Astrocyte (in vitro differentiated cells and primary cell): ENCODE measurements around the gene VPS13D. TPM values are rescaled to one million over a fixed set of nuclear protein-coding genes. Genes with fewer than 3 reads are reported as not detected.
"Not testable (repeated sequence)": the region's sequence is repeated elsewhere in the genome, so short reads cannot be mapped to it uniquely, and the experiment has no call there.

Source experiments
- DNase-seq: peaks from one replicate; pipeline ENCODE4 v3.0.0-alpha.2; 2010; ENCODE audit warnings: low read depth
- FAIRE-seq: peaks from 2 replicates; lab custom pipeline; 2011; peaks lifted over from hg19 to GRCh38; lab: Jason Lieb, UNC
- H2AFZ ChIP-seq: 2 replicates; pipeline ENCODE4 v1.6.0; 2012; ENCODE audit warnings: low read depth, low read length, inconsistent platforms
- H3K27ac ChIP-seq: 2 replicates; pipeline ENCODE4 v1.5.1; 2011; ENCODE audit warnings: low read depth, low read length, inconsistent platforms
- H3K27me3 ChIP-seq: 2 replicates; pipeline ENCODE4 v1.6.0; 2011; ENCODE audit warnings: low read length, inconsistent platforms; ENCODE audit not compliant: insufficient read depth
- H3K36me3 ChIP-seq: 2 replicates; pipeline ENCODE4 v1.5.1; 2011; ENCODE audit warnings: low read length, inconsistent platforms; ENCODE audit not compliant: insufficient read depth
- H3K4me1 ChIP-seq: 2 replicates; pipeline ENCODE4 v1.5.1; 2011; ENCODE audit warnings: low read length, inconsistent platforms; ENCODE audit not compliant: insufficient read depth
- H3K4me2 ChIP-seq: 2 replicates; pipeline ENCODE4 v1.6.0; 2012; ENCODE audit warnings: low read length, inconsistent platforms
- H3K4me3 ChIP-seq: 2 replicates; pipeline ENCODE4 v1.5.1; 2011; ENCODE audit warnings: low read depth, mild to moderate bottlenecking, low read length, inconsistent platforms; ENCODE audit not compliant: insufficient read depth
- H3K79me2 ChIP-seq: 2 replicates; pipeline ENCODE4 v1.6.0; 2012; ENCODE audit warnings: mild to moderate bottlenecking, low read length, inconsistent platforms; ENCODE audit not compliant: insufficient read depth
- H3K9ac ChIP-seq: 2 replicates; pipeline ENCODE4 v1.6.0; 2012; ENCODE audit warnings: mild to moderate bottlenecking, low read length, inconsistent platforms
- H3K9me3 ChIP-seq: 2 replicates; pipeline ENCODE4 v1.5.1; 2012; ENCODE audit warnings: low read depth, mild to moderate bottlenecking, low read length, inconsistent platforms; ENCODE audit not compliant: insufficient read depth
- H4K20me1 ChIP-seq: 2 replicates; pipeline ENCODE4 v1.6.0; 2012; ENCODE audit warnings: low read length, inconsistent platforms; ENCODE audit not compliant: insufficient read depth
- H3K27ac Mint-ChIP-seq: one replicate; pipeline ENCODE4 v1.8.0; 2021; ENCODE audit warnings: mild to moderate bottlenecking, mixed read lengths; ENCODE audit not compliant: unreplicated experiment
- H3K27me3 Mint-ChIP-seq: one replicate; pipeline ENCODE4 v1.8.0; 2021; ENCODE audit warnings: low read depth, mixed read lengths; ENCODE audit not compliant: unreplicated experiment
- H3K36me3 Mint-ChIP-seq: one replicate; pipeline ENCODE4 v1.8.0; 2021; ENCODE audit warnings: low read depth, mixed read lengths; ENCODE audit not compliant: unreplicated experiment
- H3K4me1 Mint-ChIP-seq: one replicate; pipeline ENCODE4 v1.8.0; 2021; ENCODE audit warnings: low read depth, mixed read lengths; ENCODE audit not compliant: unreplicated experiment
- H3K4me3 Mint-ChIP-seq: one replicate; pipeline ENCODE4 v1.8.0; 2021; ENCODE audit warnings: mild to moderate bottlenecking, moderate library complexity, mixed read lengths; ENCODE audit not compliant: unreplicated experiment
- H3K9me3 Mint-ChIP-seq: one replicate; pipeline ENCODE4 v1.8.0; 2021; ENCODE audit warnings: mild to moderate bottlenecking, mixed read lengths; ENCODE audit not compliant: unreplicated experiment
- CTCF ChIP-seq: IDR thresholded peaks from 2 replicates; pipeline ENCODE4 v1.5.1; 2011; ENCODE audit warnings: low read depth, mild to moderate bottlenecking, inconsistent platforms, low read length, moderate library complexity; ENCODE audit not compliant: insufficient read depth
- EZH2 ChIP-seq: IDR thresholded peaks from 2 replicates; pipeline ENCODE4 v1.6.1; 2012; ENCODE audit warnings: mild to moderate bottlenecking, low read length, inconsistent platforms; ENCODE audit not compliant: insufficient read depth
- total RNA-seq: library from RNA; stranded (reverse); gene quantifications from 2 replicates; pipeline ENCODE4 v1.2.1, GENCODE V29; 2021

VPS13D gene
- total RNA-seq, 1 donor from 2014 or later = 25.9 TPM

GRCh38 chr1:12454406-12455391 is 224.9 kb downstream of the VPS13D start:
- Histone ChIP-seq H3K27me3 (no peaks in the 10 kb centered on the region), H3K9me3 (no peaks in the 10 kb centered on the region), H3K27ac (peak overlapping the region; percentile 70), H3K9ac (no peak overlapping the region), H3K4me3 (no peak overlapping the region), H3K4me2 (peak overlapping the region; percentile 36), H4K20me1 (no peaks in the 10 kb centered on the region), H2AFZ (no peak overlapping the region), H3K79me2 (no peaks in the 10 kb centered on the region), H3K36me3 (no peaks in the 10 kb centered on the region), H3K4me1 (peaks cover 30% of the 10 kb centered on the region)
- H3K27me3 Mint-ChIP-seq = no peaks in the 10 kb centered on the region
- H3K4me3 Mint-ChIP-seq = no peak overlapping the region
- TF ChIP-seq CTCF = no peak
- no peak for TF ChIP-seq EZH2
- no peak overlapping the region for H3K27ac Mint-ChIP-seq
- DNase-seq = peak; percentile 94
- no peaks in the 10 kb centered on the region for H3K9me3 Mint-ChIP-seq
- peaks cover 22% of the 10 kb centered on the region for H3K4me1 Mint-ChIP-seq
- FAIRE-seq = peak; percentile 68
- peaks cover 13% of the 10 kb centered on the region for H3K36me3 Mint-ChIP-seq

DNA sequence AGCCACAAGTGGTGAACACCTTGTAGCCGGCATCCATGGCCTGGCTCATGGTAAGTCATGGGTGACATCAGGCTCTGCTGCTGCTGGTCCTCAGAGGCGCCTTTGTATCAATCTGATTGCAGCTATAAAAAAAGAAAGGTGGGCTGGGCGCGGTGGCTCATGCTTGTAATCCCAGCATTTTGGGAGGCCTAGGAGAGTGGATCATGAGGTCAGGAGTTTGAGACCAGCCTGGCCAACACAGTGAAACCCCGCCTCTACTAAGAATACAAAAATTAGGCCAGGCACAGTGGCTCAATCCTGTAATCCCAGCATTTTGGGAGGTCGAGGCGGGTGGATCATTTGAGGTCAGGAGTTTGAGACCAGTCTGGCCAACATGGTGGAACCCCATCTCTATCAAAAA is 226.3 kb downstream of the VPS13D start:
- not testable (repeated sequence) for FAIRE-seq, H3K4me3 ChIP-seq, H3K27ac Mint-ChIP-seq, H3K36me3 ChIP-seq, H3K27me3 Mint-ChIP-seq, H3K27ac ChIP-seq, H3K4me2 ChIP-seq, H2AFZ ChIP-seq, H4K20me1 ChIP-seq, H3K79me2 ChIP-seq, H3K4me3 Mint-ChIP-seq, H3K27me3 ChIP-seq, H3K9ac ChIP-seq, H3K9me3 ChIP-seq, DNase-seq, H3K9me3 Mint-ChIP-seq
- peaks cover 11% of the 10 kb centered on the region for H3K36me3 Mint-ChIP-seq
- peaks cover 33% of the 10 kb centered on the region for H3K4me1 ChIP-seq
- H3K4me1 Mint-ChIP-seq = peaks cover 23% of the 10 kb centered on the region

- H3K4me1 ChIP-seq = peaks cover 42% of the 10 kb centered on the region
- H3K4me2 ChIP-seq = peak overlapping the region; percentile 16
- H3K79me2 ChIP-seq = no peaks in the 10 kb centered on the region
- H3K9ac ChIP-seq = peak overlapping the region; percentile 6
- no peaks in the 10 kb centered on the region for H3K9me3 ChIP-seq
- DNase-seq = peak; percentile 92
- H3K27me3 ChIP-seq = no peaks in the 10 kb centered on the region
- Mint-ChIP-seq H3K4me1 (peaks cover 32% of the 10 kb centered on the region), H3K27ac (peak overlapping the region; percentile 38), H3K9me3 (no peaks in the 10 kb centered on the region), H3K36me3 (peaks cover 11% of the 10 kb centered on the region), H3K4me3 (no peak overlapping the region), H3K27me3 (no peaks in the 10 kb centered on the region)
- H3K27ac ChIP-seq = peak overlapping the region; percentile 35
- H2AFZ ChIP-seq = no peak overlapping the region
- H3K36me3 ChIP-seq = no peaks in the 10 kb centered on the region
- FAIRE-seq = peak; percentile 90
- H4K20me1 ChIP-seq = no peaks in the 10 kb centered on the region
- TF ChIP-seq CTCF = no peak
- no peak for TF ChIP-seq EZH2
- no peak overlapping the region for H3K4me3 ChIP-seq
These were observed 227.1 kb downstream of the VPS13D start for GRCh38 chr1:12456979-12457378.
